H1 (cell line): Measurements from ENCODE around the gene SKIL. TPM values are rescaled to one million over a fixed set of nuclear protein-coding genes. Genes with fewer than 3 reads are reported as not detected.

Experiments
- CTCF ChIA-PET: fragments of 300-600 bp; sonication (Branson Sonifier 250); formaldehyde crosslinking; loops from one replicate; lab custom pipeline; 2021; ENCODE audit not compliant: partially characterized antibody; lab: Charles Lee
- POLR2A ChIA-PET: fragments of 300-600 bp; sonication (Branson Sonifier 250); formaldehyde crosslinking; loops from one replicate; lab custom pipeline; 2021; ENCODE audit warnings: inconsistent platforms; ENCODE audit not compliant: partially characterized antibody; lab: Charles Lee
- DNase-seq, 2 experiments: peaks; one replicate each; pipeline versions ENCODE4 v3.0.0 to v3.0.0-alpha.2; 2010 to 2022; ENCODE audit warnings: low spot score in 2 of 2, low read depth in 1 of 2, mixed read lengths in 1 of 2
- FAIRE-seq: peaks from 2 replicates; lab custom pipeline; 2011; peaks lifted over from hg19 to GRCh38; lab: Jason Lieb, UNC
- H2AFZ ChIP-seq: 2 replicates; pipeline ENCODE4 v1.8.1; 2012; ENCODE audit warnings: low read length, inconsistent platforms
- H2AK5ac ChIP-seq: 2 replicates; pipeline ENCODE4 v1.6.1; 2013; ENCODE audit warnings: low read depth, low read length
- H2BK120ac ChIP-seq: replicated peaks from 2 replicates; pipeline ENCODE3; 2013; ENCODE audit warnings: low read depth, low read length, inconsistent platforms
- H2BK12ac ChIP-seq: 2 replicates; pipeline ENCODE4 v1.6.1; 2013; ENCODE audit warnings: low read depth, low read length
- H2BK15ac ChIP-seq: 2 replicates; pipeline ENCODE4 v1.6.1; 2013; ENCODE audit warnings: low read length
- H2BK20ac ChIP-seq: 2 replicates; pipeline ENCODE4 v1.6.1; 2013; ENCODE audit warnings: low read length
- H2BK5ac ChIP-seq: 2 replicates; pipeline ENCODE4 v1.6.1; 2013; ENCODE audit warnings: low read depth, low read length
- H3K14ac ChIP-seq: 2 replicates; pipeline ENCODE4 v1.6.1; 2013; ENCODE audit warnings: inconsistent platforms; ENCODE audit not compliant: insufficient read length
- H3K18ac ChIP-seq: 2 replicates; pipeline ENCODE4 v1.6.1; 2013; ENCODE audit warnings: low read length; ENCODE audit errors: extremely low read depth
- H3K23ac ChIP-seq: 2 replicates; pipeline ENCODE4 v1.6.1; 2013; ENCODE audit warnings: inconsistent platforms; ENCODE audit not compliant: insufficient read length
- H3K23me2 ChIP-seq: 2 replicates; pipeline ENCODE4 v1.6.1; 2013; ENCODE audit warnings: low read depth, low read length
- H3K27ac ChIP-seq: 2 replicates; pipeline ENCODE4 v1.6.1; 2011; ENCODE audit warnings: low read depth, low read length, inconsistent platforms
- H3K27me3 ChIP-seq, 4 experiments: replicated peaks in 1 of 4; 1 replicate in 1 of 4; 2 replicates in 3 of 4; pipeline versions ENCODE4 v1.6.1 to v1.8.1; 2011 to 2013; ENCODE audit warnings: low read length in 3 of 4, mild to moderate bottlenecking in 3 of 4, inconsistent platforms in 2 of 4, mixed read lengths in 2 of 4, moderate library complexity in 1 of 4; ENCODE audit not compliant: control insufficient read depth in 3 of 4, insufficient read depth in 3 of 4; ENCODE audit errors: extremely low read depth in 1 of 4
- H3K36me3 ChIP-seq, 4 experiments: 2 replicates each; pipeline versions ENCODE4 v1.6.1 to v1.8.1; 2011 to 2013; ENCODE audit warnings: mild to moderate bottlenecking in 4 of 4, low read length in 3 of 4, moderate library complexity in 2 of 4, control low read depth in 1 of 4, inconsistent platforms in 1 of 4; ENCODE audit not compliant: insufficient read depth in 4 of 4, control insufficient read depth in 2 of 4
- H3K4ac ChIP-seq: replicated peaks from 2 replicates; pipeline ENCODE3; 2013; ENCODE audit warnings: low read length, low read depth, mixed read lengths, inconsistent platforms; ENCODE audit not compliant: insufficient read length
- H3K4me1 ChIP-seq, 4 experiments: replicated peaks in 1 of 4; 1 replicate in 1 of 4; 2 replicates in 3 of 4; pipeline versions ENCODE4 v1.6.1 to v1.8.1; 2011 to 2013; ENCODE audit warnings: low read length in 3 of 4, inconsistent platforms in 2 of 4, mixed read lengths in 1 of 4; ENCODE audit not compliant: insufficient read depth in 4 of 4, control insufficient read depth in 3 of 4
- H3K4me2 ChIP-seq, 2 experiments: 2 replicates each; pipeline versions ENCODE4 v1.6.1 to v1.8.1; 2011 to 2013; ENCODE audit warnings: low read depth in 2 of 2, low read length in 2 of 2, control low read depth in 1 of 2, inconsistent platforms in 1 of 2, mild to moderate bottlenecking in 1 of 2; ENCODE audit not compliant: insufficient read depth in 1 of 2
- H3K4me3 ChIP-seq, 4 experiments: fragments of 200-600, 300-600 bp in 1 of 4; sonication (generic), shearing (Covaris generic), sonication (Bioruptor Twin) in 1 of 4; 2 replicates each; pipeline versions ENCODE4 v1.5.1 to v1.8.1; 2011 to 2016; ENCODE audit warnings: low read length in 4 of 4, low read depth in 3 of 4, control low read depth in 2 of 4, inconsistent platforms in 2 of 4, mild to moderate bottlenecking in 2 of 4, mixed read lengths in 1 of 4, moderate library complexity in 1 of 4; ENCODE audit not compliant: insufficient read depth in 2 of 4; ENCODE audit errors: extremely low read depth in 1 of 4
- H3K56ac ChIP-seq: replicated peaks from 2 replicates; pipeline ENCODE3; 2013; ENCODE audit warnings: low read depth, mild to moderate bottlenecking, mixed read lengths, low read length, inconsistent platforms; ENCODE audit not compliant: insufficient read length
- H3K79me1 ChIP-seq: 2 replicates; pipeline ENCODE4 v1.6.1; 2013; ENCODE audit warnings: low read depth, low read length, control low read depth
- H3K79me2 ChIP-seq, 2 experiments: 2 replicates each; pipeline versions ENCODE4 v1.6.1 to v1.8.1; 2012 to 2013; ENCODE audit warnings: low read length in 2 of 2, mild to moderate bottlenecking in 2 of 2, inconsistent platforms in 1 of 2; ENCODE audit not compliant: insufficient read depth in 2 of 2, control insufficient read depth in 1 of 2
- H3K9ac ChIP-seq, 4 experiments: replicated peaks in 1 of 4; 1 replicate in 1 of 4; 2 replicates in 3 of 4; pipeline versions ENCODE4 v1.6.1 to v1.8.1; 2011 to 2013; ENCODE audit warnings: low read depth in 3 of 4, low read length in 3 of 4, control low read depth in 2 of 4, mild to moderate bottlenecking in 2 of 4, moderate library complexity in 2 of 4, inconsistent platforms in 1 of 4; ENCODE audit errors: extremely low read depth in 1 of 4
- H3K9me3 ChIP-seq, 2 experiments: 2 replicates each; pipeline versions ENCODE4 v1.6.1 to v1.8.1; 2012 to 2013; ENCODE audit warnings: mild to moderate bottlenecking in 2 of 2, moderate library complexity in 2 of 2, control low read depth in 1 of 2, inconsistent platforms in 1 of 2, low read depth in 1 of 2, low read length in 1 of 2, mixed read lengths in 1 of 2; ENCODE audit not compliant: insufficient read depth in 2 of 2
- H4K20me1 ChIP-seq, 2 experiments: replicated peaks in 1 of 2; 2 replicates each; pipeline versions ENCODE3 to v1.8.1; 2011 to 2013; ENCODE audit warnings: inconsistent platforms in 2 of 2, low read length in 2 of 2, mild to moderate bottlenecking in 1 of 2; ENCODE audit not compliant: insufficient read depth in 2 of 2, control insufficient read depth in 1 of 2
- H4K5ac ChIP-seq: 2 replicates; pipeline ENCODE4 v1.6.1; 2013; ENCODE audit warnings: low read length, low read depth, mixed read lengths, inconsistent platforms; ENCODE audit not compliant: insufficient read length
- H4K8ac ChIP-seq: 2 replicates; pipeline ENCODE4 v1.8.0; 2013; ENCODE audit warnings: mild to moderate bottlenecking, moderate library complexity, low read length, inconsistent platforms; ENCODE audit not compliant: insufficient read depth; ENCODE audit errors: extremely low read depth
- H4K91ac ChIP-seq: replicated peaks from 2 replicates; pipeline ENCODE3; 2013; ENCODE audit warnings: low read length, mixed read lengths, inconsistent platforms; ENCODE audit not compliant: insufficient read length
- KDM1A ChIP-seq: fragments of 200-600, 300-600 bp; sonication (generic); IDR thresholded peaks from 2 replicates; pipeline ENCODE4 v1.7.1; 2016; ENCODE audit warnings: mild to moderate bottlenecking, low read length, borderline replicate concordance
- KDM4A ChIP-seq: IDR thresholded peaks from one replicate; pipeline ENCODE4 v1.7.1; 2012; ENCODE audit warnings: low read depth, mild to moderate bottlenecking, moderate library complexity, low read length, inconsistent platforms; ENCODE audit not compliant: severe bottlenecking
- POU5F1 ChIP-seq: IDR thresholded peaks from 2 replicates; pipeline ENCODE4 v1.6.1; 2011; ENCODE audit warnings: low read depth, mild to moderate bottlenecking, low read length, moderate library complexity
- SIN3A ChIP-seq, 2 experiments: IDR thresholded peaks in 1 of 2; conservative IDR thresholded peaks in 1 of 2; 2 replicates each; pipeline ENCODE4 v1.6.1; 2011 to 2012; ENCODE audit warnings: low read length in 2 of 2, improper control_type of control experiment in 1 of 2, low read depth in 1 of 2, mild to moderate bottlenecking in 1 of 2
- YY1 ChIP-seq: IDR thresholded peaks from 2 replicates; pipeline ENCODE4 v1.6.1; 2011; ENCODE audit warnings: low read depth, mild to moderate bottlenecking, low read length
- WGBS, 2 experiments: shearing (Covaris generic) in 1 of 2; methylation state at CpG; one replicate each; pipeline versions ENCODE4 v1.1.6 to v1.1.7; 2013 to 2015; ENCODE audit warnings: low lambda C conversion rate in 2 of 2, mixed read lengths in 2 of 2, inconsistent platforms in 1 of 2, low coverage in 1 of 2, missing lambda C conversion rate in 1 of 2; ENCODE audit not compliant: insufficient replicate concordance in 2 of 2, insufficient coverage in 1 of 2, insufficient read length in 1 of 2; ENCODE audit errors: extremely low coverage in 1 of 2, missing lambda C conversion rate in 1 of 2; 5-methylcytosine and 5-hydroxymethylcytosine counted together
- polyA plus RNA-seq, 7 experiments: library from polyadenylated mRNA; depleted of rRNA in 3 of 7; stranded (reverse) in 5 of 7; unstranded in 2 of 7; fragments of >200 nt in 5 of 7; fragments of 200-250 nt in 2 of 7; gene quantifications; 1 replicate in 5 of 7; 2 replicates in 1 of 7; 4 replicates in 1 of 7; pipeline versions ENCODE4 v1.2.1 to v1.2.3, GENCODE V29; 2011 to 2013; ENCODE audit warnings: missing spikeins in 2 of 7, mixed read lengths in 2 of 7
- total RNA-seq: library from RNA; stranded (reverse); fragmentation: NEBNext Ultra II Directional; extraction: Animal tissue kit (Norgen Biotek cat#: 25700); gene quantifications from 2 replicates; pipeline ENCODE4 v1.2.1, GENCODE V29; 2021

Gene SKIL
- total and polyA plus RNA-seq, 2 of the 8 experiments (the other 6 are each of a cell fraction or from before 2014, with no cell fraction given) = 13.2 to 277 TPM

- POLR2A ChIA-PET = interaction anchor here (0.6 to 2.4 kb wide), 9 partner anchors 9 to 625 kb away, joined by 3 to 10 read pairs (median 3); partner anchors contain the start of gene SKIL
- no peaks in the 10 kb centered on the region for H3K9me3 ChIP-seq
- no peaks in the 10 kb centered on the region for H3K23me2 ChIP-seq
- no peak overlapping the region for H2BK15ac ChIP-seq
- 93% methylated on average over 6 of the region's 6 CpGs; no CpG with 5 or more reads in 1 of the 2 experiments for WGBS, 2 experiments
- H3K14ac ChIP-seq = no peak overlapping the region
- H3K4ac ChIP-seq = no peak overlapping the region
- H2AFZ ChIP-seq = no peak overlapping the region
- H3K27me3 ChIP-seq = no peaks in the 10 kb centered on the region
- no peak overlapping the region for H3K56ac ChIP-seq
- no peak overlapping the region for H3K18ac ChIP-seq
- no peaks in the 10 kb centered on the region for H4K20me1 ChIP-seq
- H3K79me2 ChIP-seq = no peaks in the 10 kb centered on the region
- peaks cover 0 to 8% (median 2%) of the 10 kb centered on the region in 4 experiments; a peak in 2 of 8 replicates for H3K36me3 ChIP-seq
- no peak overlapping the region for H3K23ac ChIP-seq
- no peak for DNase-seq
- H2BK120ac ChIP-seq = no peak overlapping the region
- no peak overlapping the region for H2AK5ac ChIP-seq
- H2BK5ac ChIP-seq = no peak overlapping the region
- CTCF ChIA-PET = interaction anchor here (1.4 to 4.8 kb wide), 5 partner anchors 9 to 414 kb away, joined by 3 to 41 read pairs (median 12); no protein-coding TSS in a partner anchor
- H3K4me3 ChIP-seq = no peak overlapping the region
- H3K79me1 ChIP-seq = no peaks in the 10 kb centered on the region
- no peak for FAIRE-seq
- H3K4me1 ChIP-seq = no peaks in the 10 kb centered on the region
- H4K5ac ChIP-seq = no peak overlapping the region
- no peak overlapping the region for H2BK20ac ChIP-seq
- H3K4me2 ChIP-seq = no peak overlapping the region
- no peak overlapping the region for H2BK12ac ChIP-seq
- H3K27ac ChIP-seq = no peak overlapping the region
- H4K8ac ChIP-seq = no peak overlapping the region
- no peak overlapping the region for H3K9ac ChIP-seq
- H4K91ac ChIP-seq = no peak overlapping the region
- no peak for TF ChIP-seq SIN3A (conservative IDR thresholded peaks at IDR 0.05 in 1 of 2, IDR thresholded peaks at IDR 0.05 in 1 of 2; ENCODE audit: low read depth in 1 of 2, low read length in 2 of 2)
- TF ChIP-seq POU5F1 = no peak
- TF ChIP-seq KDM1A = no peak
- TF ChIP-seq KDM4A = no peak
- no peak for TF ChIP-seq YY1
Observed at GRCh38 chr3:170397685-170398084, 40.2 kb downstream of the SKIL start.
